ENCODE measurements around the gene PDE1A. TPM values are rescaled to one million over a fixed set of nuclear protein-coding genes. Genes with fewer than 3 reads are reported as not detected.

Gene PDE1A
- polyA plus RNA-seq, 1 of the 3 experiments (the other 2 are of a cell fraction), result 0.08 TPM

DNA sequence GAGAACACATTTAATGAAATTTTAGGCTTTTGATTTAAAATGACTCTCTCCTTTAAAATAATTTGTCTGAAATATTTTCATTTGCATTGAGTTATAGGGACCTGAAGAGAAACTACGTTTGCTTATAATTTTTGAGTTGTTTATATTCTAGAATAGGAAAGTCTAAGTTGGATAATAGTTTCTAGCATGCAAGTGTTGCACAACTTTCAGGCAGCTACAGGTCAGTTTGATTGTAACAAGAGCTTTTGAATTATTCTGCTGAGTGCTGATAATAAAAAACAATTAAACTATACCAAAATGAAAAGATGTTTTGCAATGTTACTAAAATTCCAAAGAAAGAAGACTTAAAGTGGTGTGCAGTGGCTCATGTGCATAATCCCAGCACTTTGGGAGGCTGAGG, 71.0 kb downstream of the PDE1A start:
- Histone ChIP-seq H3K4me1 (ENCODE audit: control insufficient read depth in 1 of 2, insufficient read depth in 2 of 2, low read depth in 1 of 2, low read length in 1 of 2) (peaks cover 9 to 11% of the 10 kb centered on the region in 2 experiments), H3K9ac (no peak overlapping the region), H2AFZ (ENCODE audit: low read depth) (no peak overlapping the region), H3K27ac (ENCODE audit: low read depth in 2 of 2, low read length in 1 of 2) (no peak overlapping the region), H3F3A (replicated peaks; ENCODE audit: insufficient read depth) (no peaks in the 10 kb centered on the region), H3K27me3 (ENCODE audit: insufficient read depth) (no peaks in the 10 kb centered on the region), H3K9me3 (no peaks in the 10 kb centered on the region), H4K20me1 (ENCODE audit: insufficient read depth) (no peaks in the 10 kb centered on the region), H3K4me2 (no peak overlapping the region), H3K36me3 (replicated peaks in 1 of 2; ENCODE audit: control insufficient read depth in 1 of 2, insufficient read depth in 2 of 2, low read length in 1 of 2) (no peaks in the 10 kb centered on the region), H3K79me2 (ENCODE audit: insufficient read depth) (no peaks in the 10 kb centered on the region), H3K4me3 (ENCODE audit: low read depth in 2 of 2, low read length in 1 of 2) (no peak overlapping the region), H3K9me2 (no peaks in the 10 kb centered on the region)
- WGBS (ENCODE audit: low lambda C conversion rate), result 81% methylated on average over 1 of the region's 1 CpG
- ChIA-PET CTCF (no interaction called here), POLR2A (no interaction called here)
- no peak for DNase-seq
- TF ChIP-seq, protein P1, sequence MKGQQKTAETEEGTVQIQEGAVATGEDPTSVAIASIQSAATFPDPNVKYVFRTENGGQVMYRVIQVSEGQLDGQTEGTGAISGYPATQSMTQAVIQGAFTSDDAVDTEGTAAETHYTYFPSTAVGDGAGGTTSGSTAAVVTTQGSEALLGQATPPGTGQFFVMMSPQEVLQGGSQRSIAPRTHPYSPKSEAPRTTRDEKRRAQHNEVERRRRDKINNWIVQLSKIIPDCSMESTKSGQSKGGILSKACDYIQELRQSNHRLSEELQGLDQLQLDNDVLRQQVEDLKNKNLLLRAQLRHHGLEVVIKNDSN (IDR thresholded peaks at IDR 0.05; ENCODE audit: borderline replicate concordance, low read depth), result no peak
- no peak for TF ChIP-seq SIN3A (IDR thresholded peaks at IDR 0.05; ENCODE audit: borderline replicate concordance, low read depth, low read length)
- no peak for TF ChIP-seq FOSL2 (IDR thresholded peaks at IDR 0.05; ENCODE audit: borderline replicate concordance, low read depth)
- no peak for TF ChIP-seq FOXM1 (IDR thresholded peaks at IDR 0.05; ENCODE audit: low read depth)
- TF ChIP-seq TCF12 (IDR thresholded peaks at IDR 0.05), result no peak
- TF ChIP-seq RAD21 (IDR thresholded peaks at IDR 0.05; ENCODE audit: low read length), result no peak
- no peak for TF ChIP-seq PBX3 (IDR thresholded peaks at IDR 0.05)
- no peak for TF ChIP-seq REST (IDR thresholded peaks at IDR 0.05; ENCODE audit: low read depth, low read length)
- no peak for TF ChIP-seq TEAD4 (IDR thresholded peaks at IDR 0.05; ENCODE audit: borderline replicate concordance, insufficient read depth)
- TF ChIP-seq IRF3 (IDR thresholded peaks at IDR 0.05; ENCODE audit: low read depth, low read length), result no peak
- no peak for TF ChIP-seq EZH2phosphoT487 (IDR thresholded peaks at IDR 0.05; ENCODE audit: borderline replicate concordance, low read depth)
- no peak for TF ChIP-seq CHD2 (IDR thresholded peaks at IDR 0.05; ENCODE audit: low read length, partially characterized antibody)
- TF ChIP-seq FOXJ3 (CRISPR knock-in tag; IDR thresholded peaks at IDR 0.05), result no peak
- no peak for TF ChIP-seq ZBTB33 (IDR thresholded peaks at IDR 0.05; ENCODE audit: borderline replicate concordance, low read depth)
- no peak for TF ChIP-seq ELF1 (IDR thresholded peaks at IDR 0.05)
- no peak for TF ChIP-seq JUND (IDR thresholded peaks at IDR 0.05)
- TF ChIP-seq, protein P2, sequence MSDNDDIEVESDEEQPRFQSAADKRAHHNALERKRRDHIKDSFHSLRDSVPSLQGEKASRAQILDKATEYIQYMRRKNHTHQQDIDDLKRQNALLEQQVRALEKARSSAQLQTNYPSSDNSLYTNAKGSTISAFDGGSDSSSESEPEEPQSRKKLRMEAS (IDR thresholded peaks at IDR 0.05; ENCODE audit: low read depth), result no peak

Measured in SK-N-SH (cell line).